Neural progenitor cell (in vitro differentiated cells): Measurements from ENCODE around the gene ZC3H7A.

Experiments used
- EZH2 ChIP-seq: fragments of 200-600 bp; sonication (generic); IDR thresholded peaks from 2 replicates; pipeline ENCODE4 v1.6.1; 2017; ENCODE audit warnings: antibody characterized with exemption, mild to moderate bottlenecking, moderate library complexity
- TF ChIP-seq, protein P1 (sequence below): fragments of 200-600 bp; sonication (generic); IDR thresholded peaks from 2 replicates; pipeline ENCODE4 v1.5.1; 2017; ENCODE audit warnings: antibody characterized with exemption, mild to moderate bottlenecking

DNA sequence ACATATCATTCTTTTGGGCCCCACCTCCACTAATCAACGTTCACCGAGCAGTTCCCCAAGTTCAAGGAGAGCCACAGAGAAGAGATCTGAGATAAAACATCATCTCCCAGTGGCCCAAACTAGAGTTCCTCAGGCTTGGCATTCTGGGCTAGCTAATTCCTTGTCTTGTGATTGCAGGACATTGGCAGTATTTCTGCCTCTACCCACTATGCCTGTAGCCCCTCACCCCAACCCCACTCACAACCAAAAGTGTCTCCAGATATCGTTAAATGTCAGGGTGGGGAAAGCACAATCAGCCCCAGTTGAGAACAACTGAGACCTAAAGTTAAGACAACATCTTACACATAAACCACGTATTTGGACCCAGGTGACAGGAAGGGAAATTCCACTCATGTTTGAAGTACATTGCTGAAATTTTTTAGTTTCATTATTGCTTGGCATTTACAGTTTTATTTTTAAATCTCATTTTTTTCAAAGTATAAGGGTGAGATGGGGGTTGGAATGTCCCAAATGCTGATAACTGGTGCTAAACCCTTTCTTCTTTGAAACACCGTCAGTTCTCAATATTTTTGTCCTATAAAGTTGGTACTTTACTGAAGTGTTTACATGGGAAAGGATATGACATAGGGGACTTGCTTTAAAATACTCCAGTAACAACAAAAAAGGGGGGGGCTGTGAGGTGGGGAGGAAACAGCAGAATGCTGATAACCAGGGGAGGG lies 13.6 kb downstream of the ZC3H7A start:
- TF ChIP-seq, protein P1, sequence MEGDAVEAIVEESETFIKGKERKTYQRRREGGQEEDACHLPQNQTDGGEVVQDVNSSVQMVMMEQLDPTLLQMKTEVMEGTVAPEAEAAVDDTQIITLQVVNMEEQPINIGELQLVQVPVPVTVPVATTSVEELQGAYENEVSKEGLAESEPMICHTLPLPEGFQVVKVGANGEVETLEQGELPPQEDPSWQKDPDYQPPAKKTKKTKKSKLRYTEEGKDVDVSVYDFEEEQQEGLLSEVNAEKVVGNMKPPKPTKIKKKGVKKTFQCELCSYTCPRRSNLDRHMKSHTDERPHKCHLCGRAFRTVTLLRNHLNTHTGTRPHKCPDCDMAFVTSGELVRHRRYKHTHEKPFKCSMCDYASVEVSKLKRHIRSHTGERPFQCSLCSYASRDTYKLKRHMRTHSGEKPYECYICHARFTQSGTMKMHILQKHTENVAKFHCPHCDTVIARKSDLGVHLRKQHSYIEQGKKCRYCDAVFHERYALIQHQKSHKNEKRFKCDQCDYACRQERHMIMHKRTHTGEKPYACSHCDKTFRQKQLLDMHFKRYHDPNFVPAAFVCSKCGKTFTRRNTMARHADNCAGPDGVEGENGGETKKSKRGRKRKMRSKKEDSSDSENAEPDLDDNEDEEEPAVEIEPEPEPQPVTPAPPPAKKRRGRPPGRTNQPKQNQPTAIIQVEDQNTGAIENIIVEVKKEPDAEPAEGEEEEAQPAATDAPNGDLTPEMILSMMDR = no peak
- no peak for TF ChIP-seq EZH2
